GM12892 (cell line): ENCODE results near the gene IL1RAP.

Experiments
- POLR2A ChIP-seq: IDR thresholded peaks from 2 replicates; pipeline ENCODE4 v1.6.1; 2011; ENCODE audit warnings: low read depth, low read length, control low read depth
- POLR2AphosphoS5 ChIP-seq: IDR thresholded peaks from 2 replicates; pipeline ENCODE4 v1.6.1; 2011; ENCODE audit warnings: low read depth, low read length, control low read depth
- TAF1 ChIP-seq: IDR thresholded peaks from 2 replicates; pipeline ENCODE4 v1.6.1; 2011; ENCODE audit warnings: low read depth, mild to moderate bottlenecking, control low read depth, low read length, borderline replicate concordance

DNA sequence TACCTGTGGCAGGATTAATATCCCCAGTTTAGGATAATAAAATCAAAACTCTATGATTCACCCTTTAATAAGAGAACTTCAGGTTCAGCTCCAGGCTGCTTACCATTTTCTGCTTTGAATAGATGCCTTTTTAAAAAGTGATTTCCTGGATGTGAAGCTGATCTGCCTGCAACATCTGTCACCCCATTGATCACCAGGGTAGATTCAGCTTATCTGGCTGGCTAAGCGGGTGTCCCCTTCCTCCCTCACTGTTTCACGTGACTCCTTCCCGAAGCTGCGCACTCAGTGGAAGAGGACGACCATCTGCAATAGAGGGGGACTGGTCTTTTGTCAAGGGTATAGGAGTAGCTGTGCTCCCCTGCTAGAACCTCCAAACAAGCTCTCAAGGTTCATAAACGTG lies 128.1 kb downstream of the IL1RAP start:
- TF ChIP-seq POLR2A (no peak), POLR2AphosphoS5 (no peak), TAF1 (no peak)
